HG03520 (cell line): ENCODE results near the gene UBA6.
"Not testable (repeated sequence)": the region's sequence is repeated elsewhere in the genome, so short reads cannot be mapped to it uniquely, and the experiment has no call there.

Experiments used
- ATAC-seq: cut with Tn5 transposase; IDR thresholded peaks from one replicate; pipeline ENCODE4 v1.9.1; 2021; ENCODE audit warnings: mild to moderate bottlenecking, moderate library complexity; ENCODE audit not compliant: unreplicated experiment

UBA6 gene

DNA sequence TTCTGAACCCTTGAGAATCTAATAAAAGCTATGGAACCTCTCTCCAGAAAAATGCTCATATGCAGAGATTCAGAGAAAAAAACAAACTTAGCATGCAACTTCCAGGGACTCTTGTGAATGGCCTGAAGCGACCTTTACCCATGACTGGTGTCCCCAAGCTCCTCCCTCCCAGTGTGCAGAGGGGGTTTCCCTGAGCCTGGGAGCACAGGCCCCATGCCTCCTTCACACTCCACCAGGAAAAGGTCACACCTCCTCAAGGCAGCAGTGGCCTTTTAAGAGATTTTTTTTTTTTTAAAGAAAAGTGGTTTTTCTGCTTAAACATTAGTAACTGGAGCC, 13.3 kb upstream of the UBA6 start:
- no peak for ATAC-seq

DNA sequence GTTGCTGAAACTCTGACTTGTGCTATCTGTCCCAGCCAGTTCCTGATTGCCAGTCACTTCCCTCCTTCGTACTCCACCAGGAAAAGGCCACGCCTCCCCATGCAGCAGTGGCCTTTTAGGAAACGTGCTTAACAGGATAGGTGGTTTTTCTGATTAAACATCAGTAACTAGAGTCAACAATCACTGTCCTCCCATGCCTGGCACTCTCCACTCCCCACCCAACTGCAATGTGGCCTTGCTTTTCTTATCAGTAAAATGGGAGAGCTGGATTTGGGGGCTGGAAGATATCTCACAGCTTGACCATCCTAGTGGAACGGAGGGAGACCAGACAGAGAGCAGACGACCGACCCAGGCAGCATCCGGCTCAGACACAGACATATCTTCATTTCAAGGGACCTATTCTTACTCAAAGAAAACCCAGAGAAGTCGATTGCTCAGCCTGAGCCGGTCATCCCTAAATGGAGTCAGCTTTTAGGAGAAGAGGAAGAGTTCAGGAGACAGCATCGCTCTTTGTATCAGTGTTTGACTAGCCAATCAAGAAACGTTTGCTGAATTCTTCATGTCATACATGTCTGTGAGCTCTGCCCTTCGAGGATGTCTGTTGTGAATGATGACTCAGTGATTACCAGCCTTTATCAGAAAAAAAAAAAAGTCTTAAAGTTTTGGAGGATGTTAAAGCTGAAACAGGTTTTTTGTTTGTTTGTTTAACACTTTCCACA, 12.7 kb upstream of the UBA6 start:
- no peak for ATAC-seq

DNA sequence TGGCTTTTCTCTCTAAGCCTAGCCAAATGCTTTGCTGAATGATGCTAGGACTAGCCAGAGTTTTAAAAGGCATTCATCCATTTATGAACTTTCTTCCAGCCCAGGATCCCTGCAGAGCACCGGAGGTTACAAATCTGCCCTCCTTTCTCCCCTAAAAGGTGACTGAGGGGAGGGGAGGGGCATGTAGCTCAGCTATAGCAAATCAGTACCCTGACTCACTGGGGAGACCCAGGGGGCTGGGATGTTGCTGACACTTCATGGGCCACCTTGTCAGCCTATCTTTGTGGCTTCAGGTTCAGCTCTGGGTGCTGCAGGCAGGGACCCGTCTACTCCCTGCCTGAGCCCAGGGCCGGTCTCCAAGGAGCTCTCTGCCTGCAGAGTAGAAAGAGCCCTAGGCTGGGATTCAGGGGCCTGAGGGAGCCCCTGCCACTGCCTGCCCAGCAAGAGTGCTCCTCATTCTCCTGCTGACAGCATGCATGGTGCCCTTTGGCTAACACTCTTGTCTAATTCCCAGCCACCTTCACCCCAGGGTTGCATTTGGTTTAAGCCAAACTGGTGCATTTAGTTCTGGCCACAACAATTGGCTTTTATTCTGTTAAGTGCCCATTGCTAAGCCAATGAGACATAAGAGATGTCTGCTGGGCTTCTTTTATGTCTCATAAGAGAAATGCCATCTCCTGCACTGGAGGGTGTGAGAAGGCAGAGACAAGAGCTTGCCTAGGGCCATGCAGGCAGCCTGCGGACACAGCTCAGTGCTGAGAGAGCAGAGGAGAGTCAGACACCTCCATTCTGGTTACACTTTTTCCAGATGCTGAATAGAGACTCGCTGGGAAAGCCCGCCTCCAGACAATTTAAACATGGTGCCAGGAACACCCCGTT, 11.9 kb upstream of the UBA6 start:
- no peak for ATAC-seq

DNA sequence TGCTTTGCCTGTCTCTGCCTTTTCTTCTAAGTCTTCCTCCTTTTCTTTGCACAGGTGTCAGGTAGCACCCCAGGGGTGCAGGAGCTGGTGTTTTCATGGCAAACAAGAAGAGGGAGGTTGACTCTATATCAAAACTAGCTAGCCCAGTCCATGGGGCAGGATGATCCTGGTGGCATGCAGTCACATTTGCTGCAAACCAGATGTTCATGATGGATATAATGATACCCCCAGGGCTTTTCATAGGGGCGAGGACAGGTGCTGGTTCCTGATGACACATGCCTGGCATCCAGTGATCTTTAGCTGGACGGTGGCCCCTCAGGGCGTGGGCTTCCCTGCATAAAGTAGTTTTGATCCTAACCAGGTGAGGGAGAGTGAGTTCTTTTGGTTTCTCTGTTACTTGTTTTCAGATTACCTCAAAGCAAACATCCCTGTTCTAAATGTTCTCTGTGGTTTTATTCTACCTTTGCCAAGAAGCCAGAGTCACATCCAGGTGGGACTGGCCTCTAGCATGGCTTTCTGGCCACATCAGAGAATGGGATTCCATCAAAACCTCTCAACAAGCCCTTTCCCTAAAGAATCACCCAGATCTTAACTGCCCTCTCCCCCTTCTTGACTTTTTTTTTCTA, 11.2 kb upstream of the UBA6 start:
- no peak for ATAC-seq

DNA sequence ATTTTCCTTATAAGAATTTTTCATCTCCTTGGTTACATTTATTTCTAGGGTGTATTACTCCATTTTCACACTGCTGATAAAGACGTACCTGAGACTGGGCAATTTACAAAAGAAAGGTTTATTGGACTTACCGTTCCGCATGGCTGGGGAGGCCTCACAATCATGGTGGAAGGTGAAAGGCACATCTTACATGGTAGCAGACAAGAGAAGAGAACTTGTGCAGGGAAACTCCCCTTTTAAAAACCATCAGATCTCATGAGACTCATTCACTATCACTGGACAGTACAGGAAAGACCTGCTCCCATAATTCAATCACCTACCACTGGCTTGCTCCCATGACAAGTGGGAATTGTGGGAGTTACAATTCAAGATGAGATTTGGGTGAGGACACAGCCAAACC, 5.7 kb upstream of the UBA6 start:
- not testable (repeated sequence) for ATAC-seq

DNA sequence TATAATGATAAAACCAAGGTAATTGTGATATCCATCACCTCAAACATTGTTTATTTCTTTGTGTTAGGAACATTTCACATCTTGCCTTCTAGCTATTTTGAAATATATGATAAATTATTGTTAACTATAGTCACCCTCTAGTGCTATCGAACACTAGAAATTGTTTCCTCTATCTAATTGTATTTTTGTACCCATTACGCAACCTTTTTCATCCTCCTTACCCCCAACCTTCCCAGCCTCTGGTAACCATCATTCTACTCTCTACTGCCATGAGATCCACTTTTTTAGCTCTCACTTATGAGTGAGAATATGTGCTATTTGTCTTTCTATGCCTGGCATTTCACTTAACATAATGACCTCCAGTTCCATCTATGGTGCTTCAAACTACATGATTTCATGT, 3.9 kb upstream of the UBA6 start:
- no peak for ATAC-seq

DNA sequence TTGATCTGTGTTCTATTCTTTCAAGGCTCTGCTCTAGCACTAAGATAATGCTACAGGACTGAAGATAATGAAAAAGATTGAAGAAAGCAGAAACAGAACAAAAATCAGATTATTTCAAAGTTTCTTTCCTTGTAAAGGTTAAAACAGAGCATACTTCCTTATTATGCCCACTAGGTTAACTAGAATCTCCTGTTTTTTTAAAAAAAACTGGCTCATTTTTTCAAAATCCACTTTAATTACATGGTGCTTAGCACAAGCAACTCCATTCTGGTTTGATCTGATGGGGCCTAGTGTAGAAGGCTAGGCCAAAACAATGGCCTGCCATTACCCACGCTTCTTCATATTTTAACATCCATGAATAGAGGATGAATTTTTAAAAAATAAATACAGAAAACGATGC, 1.2 kb upstream of the UBA6 start:
- no peak for ATAC-seq

DNA sequence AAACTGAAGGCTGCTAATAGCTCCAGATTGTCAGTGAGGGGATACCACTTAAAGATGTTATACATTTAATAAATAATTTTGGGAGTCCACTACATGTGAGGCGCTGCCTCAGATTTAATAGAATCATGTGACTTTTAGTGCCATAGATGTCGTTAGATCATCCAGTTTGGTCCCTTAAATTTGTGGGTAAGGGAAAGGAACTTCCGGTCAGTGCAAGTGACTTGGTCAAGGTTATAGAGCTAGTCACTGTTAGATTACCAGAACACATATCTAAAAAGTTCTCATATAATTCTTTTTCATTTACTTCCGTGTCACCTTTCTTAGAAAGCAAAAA, 529 bp upstream of the UBA6 start:
- ATAC-seq: peak; percentile 7

DNA sequence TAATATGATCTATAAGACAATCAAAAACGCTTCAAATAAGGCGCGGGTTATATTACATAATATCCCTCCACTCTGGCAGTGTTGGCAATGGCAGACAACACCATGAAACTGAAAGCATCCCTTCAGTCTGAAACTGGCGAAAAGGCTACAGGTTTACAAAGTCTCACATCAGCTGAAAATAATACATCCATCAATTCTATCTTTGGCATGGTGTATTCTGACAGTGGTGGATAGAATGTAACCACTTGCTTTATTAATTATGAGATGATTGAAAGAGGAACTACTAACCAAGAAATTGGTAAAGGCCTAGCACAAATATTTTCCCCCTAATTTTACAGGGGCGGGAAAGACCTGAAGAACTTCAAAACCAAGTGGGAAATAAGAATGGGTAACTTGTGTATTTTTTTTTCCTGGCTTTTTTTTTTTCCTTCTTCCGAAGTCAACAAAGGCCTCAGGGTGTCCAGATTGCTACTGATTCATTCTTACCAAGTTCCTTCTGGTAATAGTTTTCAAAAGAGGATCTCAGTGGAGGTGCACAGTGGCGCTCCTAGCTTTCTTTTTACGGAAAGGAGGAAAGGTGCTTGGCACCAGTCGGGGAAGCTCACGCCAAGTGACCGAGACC, 728 bp downstream of the UBA6 start:
- peak; percentile 0 for ATAC-seq

DNA sequence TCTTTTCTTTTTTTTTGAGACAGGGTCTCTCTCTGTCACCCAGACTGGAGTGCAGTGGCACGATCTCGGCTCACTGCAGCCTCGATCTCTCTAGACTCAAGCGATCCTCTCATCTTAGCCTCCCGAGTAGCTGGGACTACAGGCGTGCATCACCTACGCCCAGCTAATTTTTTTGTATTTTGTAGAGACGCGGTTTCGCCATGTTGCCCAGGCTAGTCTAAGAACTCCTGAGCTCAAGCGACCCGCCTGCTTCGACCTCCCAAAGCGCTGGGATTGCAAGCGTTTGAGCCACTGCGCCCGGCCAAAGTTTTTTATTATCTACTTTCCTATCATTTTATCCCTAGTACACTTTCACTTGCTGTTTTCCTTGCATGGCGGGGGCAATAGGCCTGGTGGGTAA, 1.4 kb downstream of the UBA6 start:
- ATAC-seq: no peak

DNA sequence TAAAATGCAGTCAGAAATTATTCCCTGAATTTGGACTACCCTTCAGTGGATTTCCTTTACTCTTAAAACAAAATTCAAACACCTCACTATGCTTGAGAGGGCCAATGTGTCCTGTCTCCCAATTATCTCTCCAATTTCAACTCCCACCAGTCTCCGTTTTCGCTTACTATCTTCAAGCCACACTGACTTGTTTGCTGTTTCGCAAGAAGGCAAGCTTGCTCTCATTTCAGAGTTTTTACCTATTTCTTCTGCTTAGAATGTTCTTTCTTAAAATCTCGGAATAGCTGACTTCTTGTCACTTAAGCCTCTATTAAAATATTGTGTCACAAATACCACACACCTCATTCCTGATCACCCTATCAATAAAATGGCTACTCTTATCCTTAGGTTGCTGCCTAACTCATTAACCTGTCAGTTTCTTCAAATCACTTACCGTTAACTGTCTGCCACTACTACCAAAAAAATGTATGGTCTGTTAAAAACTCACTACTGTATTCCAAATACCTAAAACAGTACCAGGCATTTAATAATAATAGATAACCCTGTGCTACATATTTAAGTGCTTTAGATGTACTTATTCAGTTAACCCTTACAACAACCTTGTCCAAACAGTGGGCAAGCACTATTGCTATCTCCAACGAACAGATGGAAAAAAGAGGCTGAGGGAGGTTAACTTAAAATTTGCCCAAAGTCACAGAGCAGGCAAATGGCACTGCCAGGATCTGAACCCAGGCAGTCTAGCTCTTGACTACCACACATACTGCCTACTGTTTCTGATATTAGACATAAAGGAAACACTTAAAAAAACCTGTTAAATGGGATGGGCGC, 2.9 kb downstream of the UBA6 start:
- ATAC-seq: no peak

DNA sequence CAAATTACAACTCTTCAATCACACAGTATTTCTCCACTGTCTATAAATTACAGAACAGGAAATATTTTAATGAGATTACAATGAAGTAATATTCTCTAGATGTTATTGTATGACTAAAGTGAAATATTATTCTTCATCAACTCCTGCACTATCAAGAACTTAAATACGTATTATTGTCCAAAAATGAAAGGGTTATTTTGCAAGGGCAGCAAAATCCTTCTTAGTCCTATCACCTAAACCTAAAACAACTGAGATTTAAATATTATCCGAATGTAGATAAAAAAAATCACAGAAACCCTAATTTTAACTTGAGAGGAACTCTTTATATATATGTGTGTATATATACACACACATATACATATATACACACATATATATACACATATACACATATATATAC, 4.9 kb downstream of the UBA6 start:
- no peak for ATAC-seq

DNA sequence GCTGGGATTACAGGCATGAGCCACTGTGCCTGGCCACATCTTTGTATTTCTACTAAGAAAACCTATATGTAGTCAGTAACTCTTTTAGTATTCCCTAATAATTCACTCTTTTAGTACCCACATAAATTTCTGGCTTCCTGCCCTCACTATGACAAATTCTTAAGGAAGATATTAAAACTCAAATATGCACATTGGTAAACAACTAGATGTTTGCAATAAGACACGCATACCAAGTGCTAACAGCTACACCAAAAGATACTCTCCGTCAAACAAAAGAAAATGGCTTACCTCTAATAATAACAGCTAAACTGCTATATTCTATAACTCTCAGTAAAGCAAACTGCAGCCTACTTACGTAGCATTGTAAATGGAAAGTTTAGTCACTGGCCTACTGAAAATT, 6.3 kb downstream of the UBA6 start:
- ATAC-seq: no peak

DNA sequence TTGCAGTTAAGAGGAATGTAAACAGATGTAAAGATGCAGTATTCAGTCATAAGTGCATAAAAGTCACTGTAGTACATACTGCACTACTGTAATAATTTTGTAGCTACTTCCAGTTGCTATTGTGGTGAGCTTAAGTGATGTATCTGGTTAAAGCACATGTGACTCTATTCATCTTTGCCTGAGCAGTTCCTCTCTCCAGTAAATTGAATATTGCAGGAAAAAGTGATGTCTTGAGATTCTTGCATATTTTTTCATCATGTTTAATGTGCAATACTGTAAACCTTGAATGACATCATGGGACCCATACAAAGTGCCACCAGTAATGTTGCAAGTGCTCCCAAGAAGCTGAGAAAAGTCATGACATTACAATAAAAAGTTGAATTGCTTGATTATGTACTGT, 9.6 kb downstream of the UBA6 start:
- no peak for ATAC-seq

DNA sequence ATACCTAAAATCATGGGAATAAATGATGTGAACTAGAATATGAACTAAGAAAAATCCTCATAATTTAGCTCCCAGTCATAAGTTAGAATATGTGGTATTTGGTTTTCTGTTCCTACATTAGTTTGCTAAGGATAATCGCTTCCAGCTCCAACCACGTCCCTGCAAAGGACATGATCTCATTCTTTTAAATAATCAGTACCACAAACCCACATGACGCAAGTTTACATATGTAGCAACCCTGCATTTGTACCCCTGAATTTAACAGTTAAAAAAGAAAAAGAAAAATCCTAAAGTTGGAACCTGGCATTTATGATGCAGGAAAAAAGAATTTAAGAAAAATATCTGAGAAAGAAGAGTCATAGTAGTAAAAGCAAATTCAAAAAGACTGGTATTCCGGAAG, 13.3 kb downstream of the UBA6 start:
- no peak for ATAC-seq

DNA sequence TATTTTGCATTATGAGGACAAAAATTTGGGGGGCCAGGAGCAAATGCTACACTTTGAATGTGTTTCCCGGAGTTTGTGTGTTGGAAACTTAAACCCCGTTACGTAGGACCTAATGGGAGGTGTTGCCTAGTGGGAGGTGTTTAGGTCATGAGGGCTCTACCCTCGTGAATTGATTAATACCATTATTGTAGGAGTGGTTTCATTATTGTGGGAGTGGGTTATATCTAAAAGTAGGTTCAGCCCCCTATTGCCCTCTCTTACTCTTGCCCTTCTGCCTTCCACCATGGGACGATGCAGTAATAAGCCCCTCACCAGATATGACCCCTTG, 15.5 kb downstream of the UBA6 start:
- ATAC-seq: no peak

DNA sequence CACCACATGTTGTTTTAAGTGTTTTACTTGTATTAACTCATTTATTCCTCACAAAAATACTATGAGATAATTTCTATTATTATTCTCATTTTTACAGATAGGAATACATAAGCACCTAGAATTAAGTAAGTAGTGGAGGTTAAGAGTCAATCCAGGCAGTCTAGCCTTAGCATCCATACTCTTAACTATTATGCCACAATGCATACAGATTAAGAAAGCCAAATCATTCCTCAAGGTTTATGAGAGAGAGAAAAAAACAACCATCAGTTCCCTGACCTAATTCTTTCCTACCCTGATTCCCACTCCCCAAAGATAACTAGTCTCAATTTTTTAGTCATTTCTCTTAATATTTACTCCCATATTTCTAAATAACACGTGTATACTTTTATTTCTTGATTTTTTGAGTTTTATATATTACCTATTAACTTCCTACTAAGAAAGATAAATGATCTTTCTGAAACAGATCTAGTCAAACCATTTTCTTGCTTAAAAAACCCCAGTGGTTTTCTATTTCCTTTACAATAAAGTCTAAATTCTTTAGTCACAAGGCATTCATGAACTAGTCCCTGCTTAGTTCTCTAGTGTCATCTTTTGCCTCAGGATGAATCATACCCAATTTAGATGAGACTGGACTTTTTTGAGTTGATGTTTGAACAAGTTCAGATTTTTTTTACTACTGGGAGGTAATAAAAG, 16.0 kb downstream of the UBA6 start:
- no peak for ATAC-seq

DNA sequence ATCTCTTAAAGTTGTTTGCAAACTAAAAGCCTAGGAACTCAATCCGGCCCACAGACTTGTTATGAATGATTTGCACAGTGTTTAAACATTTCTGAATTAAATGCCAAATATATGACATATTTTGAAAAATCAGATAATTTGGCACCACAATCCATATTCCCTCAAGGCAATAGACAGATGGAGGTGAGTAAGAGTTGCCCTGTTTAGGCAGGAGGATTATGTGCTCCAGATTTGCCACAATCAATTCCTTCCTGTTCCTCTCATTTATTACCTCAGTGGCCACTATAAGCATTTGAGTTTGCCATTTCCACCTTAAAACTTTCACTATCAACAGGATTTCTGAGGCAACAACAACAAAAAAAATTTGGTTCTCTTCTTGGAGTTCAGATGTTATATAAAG, 18.7 kb downstream of the UBA6 start:
- no peak for ATAC-seq

DNA sequence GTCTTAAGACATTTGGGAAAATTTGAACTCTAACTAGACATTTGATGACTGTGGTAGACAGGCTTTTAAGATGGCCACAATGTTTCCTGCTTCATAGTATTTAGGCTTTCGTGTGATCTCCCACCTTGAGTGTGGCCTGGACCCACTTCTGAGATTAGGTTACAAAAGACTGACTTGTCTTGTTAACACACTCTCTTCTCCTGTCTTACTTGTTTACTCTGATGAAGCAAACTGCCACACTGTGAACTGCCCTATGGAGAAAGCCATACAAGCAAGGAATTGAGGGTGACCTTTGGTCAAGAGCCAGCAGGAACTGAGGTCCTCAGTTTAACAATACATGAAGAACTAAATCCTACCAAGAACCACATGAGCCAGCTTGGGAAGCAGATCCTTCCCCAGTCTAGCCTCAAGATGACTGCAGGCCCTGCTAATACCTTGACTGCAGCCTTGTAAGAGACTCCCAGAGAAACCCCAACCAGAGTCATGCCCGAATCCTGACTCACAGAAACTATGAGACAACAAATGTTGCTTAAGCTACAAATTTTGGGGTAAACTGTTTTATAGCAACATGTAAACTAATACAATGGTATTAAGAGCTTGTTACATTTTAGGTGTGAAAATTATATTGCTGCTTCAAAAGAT, 20.3 kb downstream of the UBA6 start:
- no peak for ATAC-seq

DNA sequence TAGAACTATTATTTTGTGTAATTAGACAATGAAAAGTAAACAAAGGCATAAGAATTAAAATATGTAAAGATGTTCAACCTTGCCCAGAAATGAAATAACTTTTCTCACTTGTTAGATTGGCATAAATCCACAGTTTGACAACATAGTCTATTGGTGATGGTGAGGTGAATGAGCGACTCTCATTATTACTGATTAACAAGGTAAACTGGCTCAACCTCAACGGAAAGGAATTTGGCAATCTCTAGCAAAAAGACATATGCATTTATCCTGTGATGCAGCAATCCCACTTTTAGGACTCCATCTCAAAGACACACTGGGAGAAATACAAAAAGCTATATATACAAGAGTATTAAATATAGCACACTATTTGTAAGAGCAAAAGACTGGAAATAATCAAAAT, 22.3 kb downstream of the UBA6 start:
- no peak for ATAC-seq
